ENCODE data around the gene CEP44. TPM values are rescaled to one million over a fixed set of nuclear protein-coding genes. Genes with fewer than 3 reads are reported as not detected.

Gene CEP44
- total and polyA plus RNA-seq, 4 donors = 5.1 to 49.5 (median 11.7) TPM

GRCh38 chr4:174279433-174280155 lies 4.1 kb upstream of the CEP44 start:
- Histone ChIP-seq H3K9me3 (ENCODE audit: control insufficient read depth in 4 of 4, insufficient read depth in 3 of 4, low read length in 3 of 4) (peaks cover 0 to 2% (median 0%) of the 10 kb centered on the region in 4 donors), H3K27ac (ENCODE audit: low read depth in 1 of 2, low read length in 1 of 2) (no peak overlapping the region), H3K27me3 (ENCODE audit: control insufficient read depth in 3 of 3, insufficient read depth in 3 of 3, low read length in 2 of 3) (no peaks in the 10 kb centered on the region), H3K4me1 (ENCODE audit: control insufficient read depth in 5 of 5, insufficient read depth in 5 of 5, low read length in 5 of 5) (peaks cover under 1 to 19% (median 3%) of the 10 kb centered on the region in 5 donors), H3K36me3 (ENCODE audit: control insufficient read depth in 4 of 4, insufficient read depth in 4 of 4, low read length in 4 of 4) (peaks cover 0 to 3% (median 0%) of the 10 kb centered on the region in 4 donors), H3K9ac (ENCODE audit: insufficient read depth in 1 of 2, low read length in 2 of 2) (no peak overlapping the region), H3K4me3 (no peak overlapping the region)
- TF ChIP-seq, protein P1, sequence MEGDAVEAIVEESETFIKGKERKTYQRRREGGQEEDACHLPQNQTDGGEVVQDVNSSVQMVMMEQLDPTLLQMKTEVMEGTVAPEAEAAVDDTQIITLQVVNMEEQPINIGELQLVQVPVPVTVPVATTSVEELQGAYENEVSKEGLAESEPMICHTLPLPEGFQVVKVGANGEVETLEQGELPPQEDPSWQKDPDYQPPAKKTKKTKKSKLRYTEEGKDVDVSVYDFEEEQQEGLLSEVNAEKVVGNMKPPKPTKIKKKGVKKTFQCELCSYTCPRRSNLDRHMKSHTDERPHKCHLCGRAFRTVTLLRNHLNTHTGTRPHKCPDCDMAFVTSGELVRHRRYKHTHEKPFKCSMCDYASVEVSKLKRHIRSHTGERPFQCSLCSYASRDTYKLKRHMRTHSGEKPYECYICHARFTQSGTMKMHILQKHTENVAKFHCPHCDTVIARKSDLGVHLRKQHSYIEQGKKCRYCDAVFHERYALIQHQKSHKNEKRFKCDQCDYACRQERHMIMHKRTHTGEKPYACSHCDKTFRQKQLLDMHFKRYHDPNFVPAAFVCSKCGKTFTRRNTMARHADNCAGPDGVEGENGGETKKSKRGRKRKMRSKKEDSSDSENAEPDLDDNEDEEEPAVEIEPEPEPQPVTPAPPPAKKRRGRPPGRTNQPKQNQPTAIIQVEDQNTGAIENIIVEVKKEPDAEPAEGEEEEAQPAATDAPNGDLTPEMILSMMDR (IDR thresholded peaks at IDR 0.05; ENCODE audit: control extremely low read depth, extremely low read depth) = no peak
- ATAC-seq (ENCODE audit: insufficient read depth, low FRiP score) = no peak
- WGBS, 2 donors = 53 to 78% methylated on average over 3 of the region's 3 CpGs
- DNase-seq = no peak

GRCh38 chr4:174281182-174281737 lies 2.5 kb upstream of the CEP44 start:
- Histone ChIP-seq H3K27ac (ENCODE audit: low read depth in 1 of 2, low read length in 1 of 2) (no peak overlapping the region), H3K27me3 (ENCODE audit: control insufficient read depth in 3 of 3, insufficient read depth in 3 of 3, low read length in 2 of 3) (no peaks in the 10 kb centered on the region), H3K4me3 (no peak overlapping the region), H3K36me3 (ENCODE audit: control insufficient read depth in 4 of 4, insufficient read depth in 4 of 4, low read length in 4 of 4) (peaks cover 0 to 3% (median 0%) of the 10 kb centered on the region in 4 donors), H3K9ac (ENCODE audit: insufficient read depth in 1 of 2, low read length in 2 of 2) (no peak overlapping the region), H3K4me1 (ENCODE audit: control insufficient read depth in 5 of 5, insufficient read depth in 5 of 5, low read length in 5 of 5) (peaks cover 3 to 31% (median 7%) of the 10 kb centered on the region in 5 donors), H3K9me3 (ENCODE audit: control insufficient read depth in 4 of 4, insufficient read depth in 3 of 4, low read length in 3 of 4) (peaks cover 0 to 2% (median 0%) of the 10 kb centered on the region in 4 donors)
- TF ChIP-seq, protein P1 (IDR thresholded peaks at IDR 0.05; ENCODE audit: control extremely low read depth, extremely low read depth) = no peak
- DNase-seq = no peak
- WGBS, 2 donors = 80 to 87% methylated on average over 5 of the region's 5 CpGs
- ATAC-seq (ENCODE audit: insufficient read depth, low FRiP score) = no peak

DNA sequence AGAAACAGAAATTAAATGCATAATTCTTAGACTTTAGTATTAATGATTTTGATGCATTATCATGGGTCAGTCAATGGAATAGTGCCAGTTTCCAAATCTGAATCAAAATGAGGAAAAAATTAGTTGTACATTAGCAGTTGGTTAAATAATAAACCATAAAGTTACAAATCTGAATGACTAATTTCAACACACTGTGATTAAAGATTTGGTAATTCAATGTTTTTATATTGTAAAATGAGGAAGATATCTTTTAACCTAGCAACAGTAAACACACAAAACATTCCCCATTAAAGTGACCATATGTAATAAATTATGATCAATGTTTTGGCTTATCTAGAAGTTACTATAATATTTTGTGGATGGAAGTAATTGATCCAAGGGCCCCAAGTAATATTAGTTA lies 1.8 kb upstream of the CEP44 start:
- ATAC-seq (ENCODE audit: insufficient read depth, low FRiP score) (no peak), DNase-seq (no peak)
- peaks cover 3 to 31% (median 7%) of the 10 kb centered on the region in 5 donors for H3K4me1 ChIP-seq (ENCODE audit: control insufficient read depth in 5 of 5, insufficient read depth in 5 of 5, low read length in 5 of 5)
- peaks cover 0 to 2% (median 0%) of the 10 kb centered on the region in 4 donors for H3K9me3 ChIP-seq (ENCODE audit: control insufficient read depth in 4 of 4, insufficient read depth in 3 of 4, low read length in 3 of 4)
- H3K27me3 ChIP-seq (ENCODE audit: control insufficient read depth in 3 of 3, insufficient read depth in 3 of 3, low read length in 2 of 3) = no peaks in the 10 kb centered on the region
- no peak overlapping the region for H3K27ac ChIP-seq (ENCODE audit: low read depth in 1 of 2, low read length in 1 of 2)
- H3K36me3 ChIP-seq (ENCODE audit: control insufficient read depth in 4 of 4, insufficient read depth in 4 of 4, low read length in 4 of 4) = peaks cover 0 to 3% (median 0%) of the 10 kb centered on the region in 4 donors
- TF ChIP-seq, protein P1 (IDR thresholded peaks at IDR 0.05; ENCODE audit: control extremely low read depth, extremely low read depth) = no peak
- no peak overlapping the region for H3K9ac ChIP-seq (ENCODE audit: insufficient read depth in 1 of 2, low read length in 2 of 2)
- no peak overlapping the region for H3K4me3 ChIP-seq
